GM12878 (cell line): ENCODE data around the gene UBR7. TPM values are rescaled to one million over a fixed set of nuclear protein-coding genes. Genes with fewer than 3 reads are reported as not detected.

Experiments
- ATAC-seq: fragments of 200-7000 bp; cut with Tn5 transposase; 3 replicates; pipeline ENCODE4 v1.9.1; 2020; ENCODE audit warnings: mild to moderate bottlenecking, moderate library complexity
- BruUV-seq: library from RNA; stranded (reverse); fragments of 400-500 nt; replicated peaks from 2 replicates; lab custom pipeline; 2021; lab: Mats Ljungman, UMichigan
- CTCF ChIA-PET: fragments of 300-600 bp; sonication (Branson Sonifier 250); formaldehyde crosslinking; extraction: SDS; loops from one replicate; lab custom pipeline; 2021; ENCODE audit warnings: inconsistent platforms; lab: Yijun Ruan, JAX
- POLR2A ChIA-PET: fragments of 350-600 bp; formaldehyde crosslinking; extraction: SDS; loops from one replicate; lab custom pipeline; 2021; ENCODE audit warnings: inconsistent platforms; lab: Charles Lee
- RAD21 ChIA-PET: fragments of 300-600 bp; sonication (Branson Sonifier 250); formaldehyde crosslinking; loops from one replicate; lab custom pipeline; 2023; ENCODE audit warnings: antibody characterized with exemption; ENCODE audit not compliant: unreplicated experiment; lab: Charles Lee
- SMC1A ChIA-PET: fragments of 300-600 bp; sonication (Branson Sonifier 250); formaldehyde crosslinking; loops from one replicate; lab custom pipeline; 2023; ENCODE audit not compliant: unreplicated experiment, uncharacterized antibody; lab: Charles Lee
- DNase-seq: peaks from one replicate; pipeline ENCODE4 v3.0.0-alpha.2; 2011; ENCODE audit warnings: low read depth, low spot score
- FAIRE-seq: peaks from 3 replicates; lab custom pipeline; 2011; peaks lifted over from hg19 to GRCh38; lab: Jason Lieb, UNC
- H2AFZ ChIP-seq: 2 replicates; pipeline ENCODE4 v1.6.0; 2011; ENCODE audit warnings: low read depth, low read length, control low read depth; ENCODE audit not compliant: control insufficient read depth
- H3K27ac ChIP-seq: 2 replicates; pipeline ENCODE4 v1.5.1; 2011; ENCODE audit warnings: control low read depth; ENCODE audit not compliant: control insufficient read depth, insufficient read depth
- H3K27me3 ChIP-seq, 2 experiments: replicated peaks in 1 of 2; 2 replicates each; pipeline versions ENCODE4 v1.6.0 to v1.6.1; 2011; ENCODE audit warnings: low read length in 1 of 2; ENCODE audit not compliant: control insufficient read depth in 2 of 2, insufficient read depth in 2 of 2
- H3K36me3 ChIP-seq, 2 experiments: 2 replicates each; pipeline ENCODE4 v1.5.1; 2011; ENCODE audit warnings: low read length in 1 of 2; ENCODE audit not compliant: control insufficient read depth in 2 of 2, insufficient read depth in 2 of 2
- H3K4me1 ChIP-seq: 2 replicates; pipeline ENCODE4 v1.6.1; 2011; ENCODE audit warnings: mild to moderate bottlenecking, low read length, moderate library complexity, mixed read lengths; ENCODE audit not compliant: control insufficient read depth, insufficient read depth
- H3K4me2 ChIP-seq: 2 replicates; pipeline ENCODE4 v1.6.0; 2011; ENCODE audit warnings: control low read depth; ENCODE audit not compliant: control insufficient read depth, insufficient read depth
- H3K4me3 ChIP-seq: fragments of 200-600 bp; sonication (generic); 2 replicates; pipeline ENCODE4 v1.5.1; 2016
- H3K79me2 ChIP-seq: 2 replicates; pipeline ENCODE4 v1.6.0; 2011; ENCODE audit warnings: low read length; ENCODE audit not compliant: control insufficient read depth, insufficient read depth
- H3K9ac ChIP-seq: 2 replicates; pipeline ENCODE4 v1.8.0; 2011; ENCODE audit warnings: low read length, control low read depth, mixed read lengths; ENCODE audit not compliant: control insufficient read depth, insufficient read depth
- H3K9me3 ChIP-seq: replicated peaks from 3 replicates; pipeline ENCODE4 v1.5.1; 2011; ENCODE audit warnings: mild to moderate bottlenecking, low read length; ENCODE audit not compliant: control insufficient read depth, insufficient read depth
- H4K20me1 ChIP-seq: 2 replicates; pipeline ENCODE4 v1.6.0; 2011; ENCODE audit not compliant: control insufficient read depth, insufficient read depth
- CBX5 ChIP-seq: sonication (generic); IDR thresholded peaks from 2 replicates; pipeline ENCODE4 v1.6.1; 2016; ENCODE audit warnings: low read depth, moderate library complexity, mild to moderate bottlenecking, inconsistent platforms
- USF1 ChIP-seq: IDR thresholded peaks from 2 replicates; pipeline ENCODE4 v1.6.1; 2011; ENCODE audit warnings: borderline replicate concordance, low read depth, mild to moderate bottlenecking, moderate library complexity, mixed read lengths, low read length; ENCODE audit not compliant: insufficient read depth; ENCODE audit errors: extremely low read length
- WGBS: methylation state at CpG from one replicate; pipeline ENCODE4 v1.1.6; 2016; ENCODE audit warnings: low lambda C conversion rate; ENCODE audit not compliant: insufficient replicate concordance, insufficient coverage; ENCODE audit errors: missing lambda C conversion rate; 5-methylcytosine and 5-hydroxymethylcytosine counted together
- in situ Hi-C: fragments of 300-500 bp; cut with MboI; formaldehyde crosslinking; loops from 9 replicates; pipeline ENCODE4 v1.14.3; 2018; ENCODE audit warnings: mixed read lengths
- intact Hi-C: fragments of 100-400 bp; cut with micrococcal nuclease; formaldehyde crosslinking; loops from one replicate; pipeline ENCODE4 v1.14.2; 2022; ENCODE audit not compliant: unreplicated experiment
- polyA plus RNA-seq, 11 experiments: library from polyadenylated mRNA; depleted of rRNA in 4 of 11; unstranded in 6 of 11; stranded (reverse) in 5 of 11; fragments of >200 nt; fragmentation: Nextera tagmentation in 4 of 11; fragmentation: Illumina TruSeq in 1 of 11; extraction: Ambion mirVana in 4 of 11; extraction: Trizol in 1 of 11; gene quantifications; 1 replicate in 1 of 11; 2 replicates in 10 of 11; pipeline versions ENCODE4 v1.2.1 to v1.2.3, GENCODE V29; 2011 to 2016; ENCODE audit warnings: inconsistent platforms in 2 of 11, missing spikeins in 2 of 11, low read depth in 1 of 11
- total RNA-seq, 4 experiments: library from RNA; depleted of rRNA in 3 of 4; stranded (reverse); fragments of >200 nt in 3 of 4; fragmentation: Illumina TruSeq in 1 of 4; extraction: Trizol in 1 of 4; gene quantifications; 2 replicates each; pipeline versions ENCODE4 v1.2.1 to v1.2.3, GENCODE V29; 2013 to 2021

Gene UBR7
- total and polyA plus RNA-seq, 10 of the 15 experiments (the other 5 are each of a cell fraction or from before 2014, with no cell fraction given) = 14.3 to 85.6 (median 49.9) TPM

- H3K79me2 ChIP-seq = no peaks in the 10 kb centered on the region
- no peaks in the 10 kb centered on the region; the same call in 1 of the 2 replicates for H3K4me1 ChIP-seq
- H4K20me1 ChIP-seq = no peaks in the 10 kb centered on the region
- H3K27me3 ChIP-seq = no peaks in the 10 kb centered on the region
- FAIRE-seq = no peak
- H3K9ac ChIP-seq = no peak overlapping the region
- RAD21 ChIA-PET = interaction anchor here (1.1 to 1.3 kb wide), 2 partner anchors 67 to 118 kb away, joined by 3 read pairs; no protein-coding TSS in a partner anchor
- no TSS peak for BruUV-seq
- 24% methylated on average over 35 of the region's 39 CpGs for WGBS
- H3K27ac ChIP-seq = no peak overlapping the region
- SMC1A ChIA-PET = interaction anchor here (1.0 to 2.2 kb wide), 3 partner anchors 245 to 388 kb away, joined by 3 to 7 read pairs (median 3); no protein-coding TSS in a partner anchor
- H2AFZ ChIP-seq = peak overlapping the region; percentile 6; the same call in 1 of the 2 replicates
- peak overlapping the region; percentile 21 for H3K4me2 ChIP-seq
- no peak for ATAC-seq
- TF ChIP-seq USF1 (peak; percentile 31), CBX5 (no peak)
- peaks cover 4 to 8% of the 10 kb centered on the region in 2 experiments; a peak in 2 of 4 replicates for H3K36me3 ChIP-seq
- DNase-seq = no peak
- no peak overlapping the region; the same call in 1 of the 2 replicates for H3K4me3 ChIP-seq
- in situ Hi-C loops = loop anchor here (25.0 kb wide), 1 partner anchor 306 kb away; no protein-coding TSS in a partner anchor
- CTCF ChIA-PET = interaction anchor here (1.1 to 2.3 kb wide), 3 partner anchors 303 to 391 kb away, joined by 3 to 6 read pairs (median 4); no protein-coding TSS in a partner anchor
- intact Hi-C loops = no loop called here
- POLR2A ChIA-PET = interaction anchor here (1.4 kb wide), 1 partner anchor 308 kb away, joined by 3 read pairs; no protein-coding TSS in a partner anchor
- H3K9me3 ChIP-seq = no peaks in the 10 kb centered on the region
Observed at GRCh38 chr14:93231129-93231979, 24.3 kb downstream of the UBR7 start.
